Activated CD4-positive, alpha-beta T cell treated with anti-CD3 and anti-CD28 coated beads, Interleukin-10, Interleukin-2, amounts not matched to agents 100 ng/mL and 50 ng/mL, durations not matched to agents 16 hours and 8 hours (primary cell): ENCODE data around the gene CHCHD6.

Source experiments
- DNase-seq: peaks from one replicate; pipeline ENCODE4 v3.0.0-alpha.2; 2020

CHCHD6 gene

GRCh38 chr3:126711121-126711760 lies 7.2 kb downstream of the CHCHD6 start:
- DNase-seq, result no peak

- DNase-seq, result no peak
Observed at GRCh38 chr3:126713199-126713598, 9.2 kb downstream of the CHCHD6 start.

GRCh38 chr3:126714276-126714900 lies 10.3 kb downstream of the CHCHD6 start:
- no peak for DNase-seq

DNA sequence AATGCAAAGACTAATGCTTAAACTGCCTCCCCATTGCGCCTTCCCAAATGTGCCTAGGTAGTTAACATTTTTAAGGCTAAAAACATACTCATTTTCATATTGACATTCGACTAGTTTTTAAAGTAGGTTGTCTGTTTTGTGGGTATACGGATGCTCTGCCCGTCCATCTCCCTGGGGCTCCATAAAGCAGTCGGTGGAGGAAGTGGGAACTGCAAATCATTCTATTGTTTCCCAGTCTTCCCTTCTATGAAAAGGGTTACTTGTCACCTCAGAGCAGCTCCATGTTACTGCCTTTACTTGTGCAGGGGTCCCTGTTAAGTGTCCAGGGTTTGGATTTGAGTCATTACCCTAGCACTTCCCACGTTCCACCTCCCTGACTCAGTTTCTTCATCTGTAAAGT lies 10.9 kb downstream of the CHCHD6 start:
- DNase-seq, result no peak

DNA sequence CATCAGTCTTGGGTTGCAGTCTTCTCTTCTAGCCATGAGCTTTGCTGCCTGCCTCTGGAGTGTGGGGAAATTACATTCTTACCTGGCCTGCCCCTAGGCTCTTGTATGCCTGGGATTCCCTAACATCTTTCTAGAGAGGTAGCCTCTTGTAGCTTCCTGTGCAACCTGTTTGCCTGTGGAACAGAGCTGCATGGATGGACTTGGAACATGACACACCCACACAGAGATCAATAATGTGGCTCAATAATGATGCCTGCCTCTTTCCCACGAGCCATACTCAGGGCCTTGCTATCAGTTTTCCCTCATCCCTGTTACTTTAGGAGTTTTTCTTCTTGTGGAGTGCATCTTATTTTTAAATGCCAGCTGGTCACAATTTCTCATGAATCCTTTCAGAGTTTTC lies 11.4 kb downstream of the CHCHD6 start:
- DNase-seq, result no peak

- DNase-seq, result no peak
Observed at GRCh38 chr3:126716057-126716456, 12.0 kb downstream of the CHCHD6 start.

- DNase-seq, result no peak
Observed at GRCh38 chr3:126718561-126719445, 14.8 kb downstream of the CHCHD6 start.

DNA sequence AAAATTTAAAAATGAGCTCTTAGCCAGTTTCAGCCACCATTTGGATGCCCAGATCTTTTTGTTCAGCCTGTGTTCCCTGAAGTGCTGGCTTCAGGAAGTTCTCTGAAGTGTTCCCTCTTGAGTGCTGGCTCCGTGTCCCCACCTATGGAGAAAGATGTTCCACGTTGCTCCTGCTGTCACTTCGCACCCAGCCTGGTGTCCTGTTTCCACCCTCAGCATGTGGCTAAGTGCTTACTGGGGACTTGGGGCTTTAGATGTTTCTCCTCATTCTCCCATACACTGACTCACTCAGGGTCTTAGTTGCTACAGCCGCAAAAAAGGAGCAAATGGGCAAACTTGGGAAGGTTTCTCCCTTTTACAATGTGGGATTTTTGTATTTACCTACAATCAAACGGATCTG lies 16.6 kb downstream of the CHCHD6 start:
- DNase-seq, result no peak

DNA sequence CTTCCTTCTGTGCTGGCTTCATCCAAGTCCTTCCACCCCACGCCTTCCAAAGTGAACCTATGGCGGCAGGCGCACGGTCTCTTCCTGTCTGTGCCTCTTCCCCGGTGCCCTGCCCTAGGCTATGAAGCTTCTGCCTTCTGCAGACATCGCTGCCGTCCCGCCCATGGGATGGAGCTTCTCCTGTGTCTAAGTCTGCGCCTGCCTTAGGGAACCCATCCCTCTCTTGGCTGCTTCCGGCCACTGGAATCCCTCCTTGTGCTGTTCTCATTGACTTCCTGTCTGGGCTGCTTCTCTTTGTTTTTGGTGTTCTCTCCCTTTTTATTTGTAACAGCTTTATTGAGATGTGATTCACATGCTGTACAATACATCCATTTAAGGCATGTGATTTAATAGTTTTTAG lies 17.2 kb downstream of the CHCHD6 start:
- no peak for DNase-seq

- DNase-seq, result no peak
Observed at GRCh38 chr3:126723237-126723636, 19.2 kb downstream of the CHCHD6 start.

GRCh38 chr3:126723801-126724200 lies 19.8 kb downstream of the CHCHD6 start:
- no peak for DNase-seq

DNA sequence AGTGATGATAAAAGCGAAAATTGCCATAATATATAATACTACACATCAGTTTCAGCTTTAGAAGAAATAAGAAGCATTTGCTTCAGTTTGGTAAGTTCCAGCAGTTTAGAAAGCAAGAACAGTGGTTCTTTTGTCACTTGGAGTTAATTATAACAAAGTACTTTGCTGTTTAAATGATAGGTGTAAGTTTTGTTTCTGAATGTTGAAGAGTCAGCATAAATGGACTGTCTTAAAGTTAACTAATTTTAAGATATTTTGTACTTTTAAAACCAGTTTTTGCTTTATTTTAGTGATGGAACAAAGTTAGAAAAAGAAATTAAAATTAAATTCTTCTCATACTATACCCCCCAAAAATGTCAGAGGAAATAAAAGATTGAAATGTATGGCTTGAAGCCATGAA lies 24.6 kb downstream of the CHCHD6 start:
- no peak for DNase-seq

DNA sequence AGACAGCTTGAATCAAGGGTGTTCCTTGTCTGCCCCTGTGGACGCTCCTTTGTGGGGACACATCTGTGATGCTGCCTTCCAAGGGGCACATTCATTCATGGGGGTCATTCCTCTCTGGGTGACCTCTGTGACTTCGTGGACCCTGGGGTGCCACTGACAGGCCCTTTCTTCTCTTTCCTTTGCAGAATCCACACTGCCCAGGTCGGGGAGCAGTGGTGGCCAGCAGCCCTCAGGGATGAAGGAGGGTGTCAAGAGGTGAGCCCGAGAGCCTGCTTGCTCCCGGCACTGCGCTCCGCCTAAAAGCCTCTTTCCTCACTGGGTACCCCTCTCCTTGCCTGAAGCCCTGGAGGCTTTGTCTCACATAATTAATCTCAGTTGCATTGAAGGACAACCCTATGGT lies 26.3 kb downstream of the CHCHD6 start:
- no peak for DNase-seq

DNA sequence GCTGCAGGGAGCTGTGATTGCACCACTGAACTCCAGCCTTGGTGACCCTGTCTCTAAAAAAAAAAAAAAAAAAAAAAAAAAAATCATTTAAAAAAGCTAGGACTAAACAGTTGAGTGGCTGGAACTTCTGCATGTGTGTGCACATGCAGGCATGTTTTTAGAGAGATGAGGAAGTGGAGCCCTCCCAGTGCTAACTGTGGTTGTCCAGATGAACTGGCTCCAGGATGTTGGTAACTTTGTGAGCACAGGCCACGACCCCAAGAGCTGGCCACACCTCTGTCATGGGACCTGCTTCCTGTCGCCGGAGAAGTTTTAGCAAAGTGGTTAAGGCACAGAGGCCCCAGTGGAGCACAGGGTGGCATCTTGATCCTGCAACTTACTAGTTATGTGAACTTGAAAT lies 27.0 kb downstream of the CHCHD6 start:
- DNase-seq, result peak; percentile 7

DNA sequence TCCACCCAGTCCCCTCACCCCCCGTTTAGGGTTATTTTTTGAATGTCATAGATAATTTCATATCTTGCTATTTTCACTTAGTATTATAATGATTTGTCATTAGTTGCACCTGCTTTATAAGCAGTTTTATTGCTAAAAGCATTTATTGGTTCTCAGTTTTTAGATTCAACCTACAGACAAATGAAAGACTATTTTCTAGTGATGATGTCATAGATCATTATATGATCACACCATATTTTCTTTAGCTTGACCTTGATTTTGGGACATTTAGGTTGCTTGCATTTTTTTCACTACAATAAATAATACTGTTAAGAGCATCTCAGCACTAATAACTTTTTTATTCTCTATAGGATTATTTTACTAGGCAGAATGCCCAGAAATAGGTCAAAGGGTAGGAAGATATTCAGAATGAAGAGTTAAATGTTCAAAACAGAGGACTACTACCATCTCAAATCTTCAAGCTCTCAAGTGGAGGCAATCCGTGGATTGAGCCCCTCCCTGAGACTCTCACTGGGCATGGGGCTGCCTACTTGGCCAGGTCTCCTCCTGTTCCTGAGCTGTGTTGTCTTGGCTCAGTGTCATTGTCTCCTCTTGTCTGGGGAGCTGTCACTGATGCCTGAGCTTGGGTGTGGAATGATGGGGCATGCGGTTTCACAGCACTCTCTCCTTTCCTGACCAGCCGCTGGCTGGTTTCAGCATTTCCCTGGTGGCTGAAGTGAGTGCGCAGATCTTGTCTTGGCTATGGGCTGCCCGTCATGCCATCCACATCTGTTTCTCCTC lies 28.4 kb downstream of the CHCHD6 start:
- DNase-seq, result no peak

GRCh38 chr3:126733061-126733430 lies 29.0 kb downstream of the CHCHD6 start:
- DNase-seq, result no peak

GRCh38 chr3:126734106-126734723 lies 30.2 kb downstream of the CHCHD6 start:
- DNase-seq, result no peak

DNA sequence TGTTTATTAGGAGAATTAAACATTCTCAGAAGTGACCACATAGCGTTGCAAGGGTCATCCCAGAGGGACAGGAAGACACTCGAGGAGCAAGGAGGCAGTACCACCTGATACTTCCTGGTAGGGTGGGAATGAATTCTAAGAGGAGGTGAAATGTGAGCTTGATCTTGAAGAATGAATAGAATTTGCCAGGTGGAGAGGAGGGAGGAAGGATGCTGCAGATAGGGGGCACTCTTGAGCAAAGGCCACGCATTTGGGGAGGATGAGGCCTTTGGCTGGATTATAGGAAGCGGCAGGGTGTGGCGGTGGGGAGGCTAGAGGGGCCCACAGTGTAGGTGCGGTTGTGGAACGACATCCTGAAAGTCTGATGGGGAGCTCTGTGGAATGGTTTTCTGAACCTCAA lies 33.5 kb downstream of the CHCHD6 start:
- DNase-seq, result no peak

DNA sequence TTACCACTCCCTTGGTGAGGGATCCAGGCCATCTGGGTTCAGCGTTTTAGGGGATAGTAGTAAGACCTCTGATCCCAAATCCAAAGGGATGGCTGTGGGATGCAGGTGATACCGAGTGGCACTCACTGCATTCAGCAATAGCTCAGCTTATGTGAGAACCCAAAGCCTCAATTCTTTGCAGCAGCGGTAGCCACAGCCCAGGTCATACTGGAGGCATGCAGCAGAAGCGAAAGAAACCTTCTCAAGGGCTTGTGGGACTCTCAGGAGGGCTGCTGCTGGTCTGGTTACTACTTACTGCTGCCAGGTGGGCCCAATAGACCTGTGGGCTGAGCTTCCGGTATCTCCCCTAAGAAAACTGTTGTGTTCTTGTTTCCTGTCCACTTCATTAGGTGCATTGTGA lies 38.0 kb downstream of the CHCHD6 start:
- no peak for DNase-seq

DNA sequence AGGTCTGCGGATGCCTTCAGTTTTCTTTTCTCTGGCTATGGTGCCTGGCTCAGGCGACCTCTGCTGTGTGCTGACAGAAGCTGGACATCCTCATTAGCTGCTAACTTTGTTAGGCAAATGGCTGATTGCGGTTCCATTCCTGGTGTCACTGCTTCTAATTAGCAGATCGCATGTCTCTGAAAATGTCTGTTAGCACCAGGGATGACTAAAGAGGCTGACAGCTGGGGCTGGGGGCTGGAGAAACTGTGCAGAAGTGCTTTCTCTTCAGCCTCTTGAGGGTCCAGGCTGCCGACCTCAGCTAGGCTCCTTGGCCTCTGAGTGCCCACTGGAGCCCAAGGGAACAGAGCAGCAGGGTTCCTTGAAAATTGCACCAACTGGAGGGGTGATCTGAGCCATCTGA lies 39.3 kb downstream of the CHCHD6 start:
- DNase-seq, result no peak

DNA sequence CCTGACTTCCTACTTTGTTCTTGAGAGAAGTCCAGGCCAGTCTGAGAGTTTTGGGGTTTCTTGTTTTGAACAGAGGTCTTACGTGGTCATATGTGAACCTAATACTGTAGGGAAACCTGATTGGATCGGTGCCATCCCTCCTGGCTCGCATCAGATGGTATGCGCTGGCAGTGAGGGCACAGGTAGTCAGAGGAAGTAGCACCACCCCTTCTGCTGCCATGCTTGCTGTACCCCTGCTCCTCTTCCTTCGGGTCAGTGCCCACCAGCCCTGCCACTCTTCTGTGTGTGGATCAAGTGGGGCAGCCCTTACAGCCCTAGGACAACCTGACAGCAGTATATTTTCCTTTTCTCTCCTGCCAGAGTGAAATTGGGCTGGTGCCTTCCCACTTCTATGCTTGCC lies 39.7 kb downstream of the CHCHD6 start:
- no peak for DNase-seq

- no peak for DNase-seq
Observed at GRCh38 chr3:126745760-126746394, 41.8 kb downstream of the CHCHD6 start.
